SK-N-SH (cell line): ENCODE data around the gene COL9A3. TPM values are rescaled to one million over a fixed set of nuclear protein-coding genes. Genes with fewer than 3 reads are reported as not detected.
A peak's percentile ranks its signal among the peaks of the same experiment; 100 is the strongest.

ENCODE experiments used
- CTCF ChIA-PET: fragments of 300-600, 350-600 bp; formaldehyde crosslinking; extraction: SDS; loops from one replicate; lab custom pipeline; 2021; lab: Yijun Ruan, JAX
- POLR2A ChIA-PET: fragments of 350-600 bp; sonication (Branson Sonifier 250); formaldehyde crosslinking; extraction: SDS; loops from one replicate; lab custom pipeline; 2020; ENCODE audit warnings: antibody characterized with exemption, inconsistent platforms; lab: Yijun Ruan, JAX
- DNase-seq: peaks from one replicate; pipeline ENCODE4 v3.0.0; 2012
- H2AFZ ChIP-seq: fragments of 200-600 bp; sonication (generic); 2 replicates; pipeline ENCODE4 v1.8.1; 2016; ENCODE audit warnings: antibody characterized with exemption, mild to moderate bottlenecking, low read depth
- H3F3A ChIP-seq: fragments of 200-600 bp; sonication (generic); replicated peaks from 2 replicates; pipeline ENCODE3; 2016; ENCODE audit warnings: antibody characterized with exemption, mild to moderate bottlenecking; ENCODE audit not compliant: insufficient read depth
- H3K27ac ChIP-seq, 2 experiments: fragments of 200-500 bp in 1 of 2; fragments of 200-600 bp in 1 of 2; sonication (Bioruptor generic) in 1 of 2; sonication (generic), shearing (Covaris generic) in 1 of 2; 2 replicates each; pipeline versions ENCODE4 v1.5.1 to v1.6.1; 2014 to 2016; ENCODE audit warnings: low read depth in 2 of 2, inconsistent platforms in 1 of 2, low read length in 1 of 2, mild to moderate bottlenecking in 1 of 2, mixed read lengths in 1 of 2
- H3K27me3 ChIP-seq: fragments of 200-600 bp; sonication (generic), shearing (Covaris generic); 2 replicates; pipeline ENCODE4 v1.6.1; 2016; ENCODE audit warnings: mixed run types; ENCODE audit not compliant: insufficient read depth
- H3K36me3 ChIP-seq, 2 experiments: fragments of 200-500 bp in 1 of 2; fragments of 200-600 bp in 1 of 2; sonication (Bioruptor generic) in 1 of 2; sonication (generic) in 1 of 2; replicated peaks in 1 of 2; 2 replicates each; pipeline versions ENCODE3 to v1.5.1; 2014 to 2016; ENCODE audit warnings: low read length in 1 of 2, mild to moderate bottlenecking in 1 of 2; ENCODE audit not compliant: insufficient read depth in 2 of 2, control insufficient read depth in 1 of 2
- H3K4me1 ChIP-seq, 2 experiments: fragments of 200-500 bp in 1 of 2; fragments of 200-600 bp in 1 of 2; sonication (Bioruptor generic) in 1 of 2; sonication (generic), shearing (Covaris generic) in 1 of 2; 2 replicates each; pipeline versions ENCODE4 v1.5.1 to v1.6.1; 2014 to 2016; ENCODE audit warnings: low read depth in 1 of 2, low read length in 1 of 2, mixed run types in 1 of 2; ENCODE audit not compliant: insufficient read depth in 2 of 2, control insufficient read depth in 1 of 2
- H3K4me2 ChIP-seq: fragments of 200-600 bp; sonication (generic), shearing (Covaris generic); 2 replicates; pipeline ENCODE4 v1.6.1; 2017; ENCODE audit warnings: mixed run types
- H3K4me3 ChIP-seq, 2 experiments: fragments of 200-500 bp in 1 of 2; fragments of 200-600 bp in 1 of 2; sonication (Bioruptor generic) in 1 of 2; sonication (generic), shearing (Covaris generic) in 1 of 2; 2 replicates each; pipeline versions ENCODE4 v1.5.1 to v1.8.1; 2014 to 2016; ENCODE audit warnings: low read depth in 2 of 2, inconsistent platforms in 1 of 2, low read length in 1 of 2, mild to moderate bottlenecking in 1 of 2, mixed read lengths in 1 of 2, moderate library complexity in 1 of 2
- H3K79me2 ChIP-seq: fragments of 200-600 bp; sonication (generic); 2 replicates; pipeline ENCODE4 v1.8.1; 2017; ENCODE audit warnings: mild to moderate bottlenecking; ENCODE audit not compliant: insufficient read depth
- H3K9ac ChIP-seq: fragments of 200-600 bp; sonication (generic); 2 replicates; pipeline ENCODE4 v1.6.1; 2017; ENCODE audit warnings: mixed run types
- H3K9me2 ChIP-seq: fragments of 200-600 bp; sonication (generic); 2 replicates; pipeline ENCODE4 v1.6.1; 2017; ENCODE audit warnings: mixed run types
- H3K9me3 ChIP-seq: fragments of 200-600 bp; sonication (generic); 2 replicates; pipeline ENCODE4 v1.6.1; 2017; ENCODE audit warnings: mixed run types, mild to moderate bottlenecking, moderate library complexity
- H4K20me1 ChIP-seq: fragments of 200-600 bp; sonication (generic); 2 replicates; pipeline ENCODE4 v1.6.1; 2017; ENCODE audit warnings: mild to moderate bottlenecking, mixed run types; ENCODE audit not compliant: insufficient read depth
- CHD2 ChIP-seq: fragments of 150-350 bp; IDR thresholded peaks from 2 replicates; pipeline ENCODE4 v1.6.1; 2018; ENCODE audit warnings: low read length; ENCODE audit not compliant: partially characterized antibody
- ELF1 ChIP-seq: IDR thresholded peaks from 2 replicates; pipeline ENCODE4 v1.4.0; 2012
- EP300 ChIP-seq, 2 experiments: IDR thresholded peaks; 2 replicates each; pipeline versions ENCODE4 v1.4.0 to v1.6.1; 2012; ENCODE audit warnings: borderline replicate concordance in 1 of 2, low read depth in 1 of 2, low read length in 1 of 2
- EZH2phosphoT487 ChIP-seq: fragments of 200-600 bp; sonication (generic); IDR thresholded peaks from 2 replicates; pipeline ENCODE4 v1.6.1; 2017; ENCODE audit warnings: low read depth, mixed run types, mild to moderate bottlenecking, antibody characterized with exemption, moderate library complexity, borderline replicate concordance
- FOXM1 ChIP-seq: IDR thresholded peaks from 2 replicates; pipeline ENCODE4 v1.4.0; 2012; ENCODE audit warnings: low read depth, mild to moderate bottlenecking
- JUND ChIP-seq: IDR thresholded peaks from 2 replicates; pipeline ENCODE4 v1.4.0; 2012
- MXI1 ChIP-seq: IDR thresholded peaks from 2 replicates; pipeline ENCODE4 v1.6.1; 2012; ENCODE audit warnings: mild to moderate bottlenecking, low read depth, low read length, improper control_type of control experiment
- NRF1 ChIP-seq: IDR thresholded peaks from 2 replicates; pipeline ENCODE4 v1.6.1; 2012; ENCODE audit warnings: low read depth, mild to moderate bottlenecking, low read length
- RCOR1 ChIP-seq: fragments of 150-350 bp; IDR thresholded peaks from 2 replicates; pipeline ENCODE4 v1.6.1; 2017; ENCODE audit warnings: antibody characterized with exemption, low read length
- RFX5 ChIP-seq: IDR thresholded peaks from 2 replicates; pipeline ENCODE4 v1.6.1; 2012; ENCODE audit warnings: mild to moderate bottlenecking, improper control_type of control experiment, low read length
- TAF1 ChIP-seq: IDR thresholded peaks from 2 replicates; pipeline ENCODE4 v1.6.1; 2012; ENCODE audit warnings: low read depth, mild to moderate bottlenecking, low read length, moderate library complexity, borderline replicate concordance
- TEAD4 ChIP-seq: IDR thresholded peaks from 2 replicates; pipeline ENCODE4 v1.4.0; 2012; ENCODE audit warnings: mild to moderate bottlenecking, borderline replicate concordance; ENCODE audit not compliant: insufficient read depth
- WGBS: methylation state at CpG from one replicate; pipeline ENCODE4 v1.1.6; 2017; ENCODE audit warnings: low lambda C conversion rate; 5-methylcytosine and 5-hydroxymethylcytosine counted together
- polyA plus RNA-seq, 3 experiments: library from polyadenylated mRNA; depleted of rRNA; stranded (reverse); fragments of >200 nt; gene quantifications; 2 replicates each; pipeline ENCODE4 v1.2.3, GENCODE V29; 2012
- TF ChIP-seq, protein P1 (sequence below): fragments of 150-350 bp; IDR thresholded peaks from 2 replicates; pipeline ENCODE4 v1.6.1; 2017; ENCODE audit warnings: antibody characterized with exemption, low read length, low read depth, borderline replicate concordance
- TF ChIP-seq, protein P2 (sequence below): IDR thresholded peaks from 2 replicates; pipeline ENCODE4; 2012
- TF ChIP-seq, protein P3 (sequence below): IDR thresholded peaks from 2 replicates; pipeline ENCODE4 v1.4.0; 2012; ENCODE audit warnings: low read depth, borderline replicate concordance
- TF ChIP-seq, protein P4 (sequence below): IDR thresholded peaks from 2 replicates; pipeline ENCODE4 v1.4.0; 2012; ENCODE audit warnings: low read depth
- TF ChIP-seq, protein P5 (sequence below): IDR thresholded peaks from 2 replicates; pipeline ENCODE4 v1.4.0; 2012; ENCODE audit warnings: low read depth, borderline replicate concordance

COL9A3 gene
- polyA plus RNA-seq, 1 of the 3 experiments (the other 2 are of a cell fraction) = 2.5 TPM

DNA sequence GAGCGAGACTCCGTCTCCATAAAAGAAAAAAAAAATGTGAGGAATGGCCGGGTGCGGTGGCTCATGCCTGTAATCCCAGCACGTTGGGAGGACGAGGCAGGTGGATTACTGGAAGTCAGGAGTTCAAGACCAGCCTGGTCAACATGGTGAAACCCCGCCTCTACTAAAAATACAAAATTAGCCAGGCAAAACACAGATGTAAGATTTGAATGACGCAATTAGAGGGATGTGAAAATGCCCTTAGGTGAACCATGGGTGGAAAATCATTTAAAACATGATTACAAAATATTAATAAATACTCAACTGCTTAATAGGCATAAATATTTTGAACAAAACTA is 20.9 kb downstream of the COL9A3 start:
- Histone ChIP-seq H3K4me2 (no peak overlapping the region), H3F3A (no peaks in the 10 kb centered on the region), H2AFZ (no peak overlapping the region), H3K27ac (no peak overlapping the region; a peak in 1 of 4 replicates), H3K79me2 (no peaks in the 10 kb centered on the region), H3K9me2 (no peaks in the 10 kb centered on the region), H3K9ac (no peak overlapping the region), H3K9me3 (no peaks in the 10 kb centered on the region), H3K27me3 (no peaks in the 10 kb centered on the region), H3K4me3 (no peak overlapping the region), H3K36me3 (peaks cover 2 to 4% of the 10 kb centered on the region in 2 experiments), H3K4me1 (peaks cover 0 to 12% of the 10 kb centered on the region in 2 experiments; a peak in 1 of 4 replicates), H4K20me1 (no peaks in the 10 kb centered on the region)
- TF ChIP-seq MXI1 (no peak), FOXM1 (no peak), TAF1 (no peak), NRF1 (no peak)
- TF ChIP-seq, protein P1, sequence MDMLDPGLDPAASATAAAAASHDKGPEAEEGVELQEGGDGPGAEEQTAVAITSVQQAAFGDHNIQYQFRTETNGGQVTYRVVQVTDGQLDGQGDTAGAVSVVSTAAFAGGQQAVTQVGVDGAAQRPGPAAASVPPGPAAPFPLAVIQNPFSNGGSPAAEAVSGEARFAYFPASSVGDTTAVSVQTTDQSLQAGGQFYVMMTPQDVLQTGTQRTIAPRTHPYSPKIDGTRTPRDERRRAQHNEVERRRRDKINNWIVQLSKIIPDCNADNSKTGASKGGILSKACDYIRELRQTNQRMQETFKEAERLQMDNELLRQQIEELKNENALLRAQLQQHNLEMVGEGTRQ = no peak
- TF ChIP-seq, protein P2, sequence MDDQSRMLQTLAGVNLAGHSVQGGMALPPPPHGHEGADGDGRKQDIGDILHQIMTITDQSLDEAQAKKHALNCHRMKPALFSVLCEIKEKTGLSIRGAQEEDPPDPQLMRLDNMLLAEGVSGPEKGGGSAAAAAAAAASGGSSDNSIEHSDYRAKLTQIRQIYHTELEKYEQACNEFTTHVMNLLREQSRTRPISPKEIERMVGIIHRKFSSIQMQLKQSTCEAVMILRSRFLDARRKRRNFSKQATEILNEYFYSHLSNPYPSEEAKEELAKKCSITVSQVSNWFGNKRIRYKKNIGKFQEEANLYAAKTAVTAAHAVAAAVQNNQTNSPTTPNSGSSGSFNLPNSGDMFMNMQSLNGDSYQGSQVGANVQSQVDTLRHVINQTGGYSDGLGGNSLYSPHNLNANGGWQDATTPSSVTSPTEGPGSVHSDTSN = no peak
- 86% methylated on average over 8 of the region's 8 CpGs for WGBS
- no peak for DNase-seq
- ChIA-PET CTCF (interaction anchor here (3.1 kb wide), 1 partner anchor 9 kb away, joined by 10 read pairs; no protein-coding TSS in a partner anchor), POLR2A (no interaction called here)

DNA sequence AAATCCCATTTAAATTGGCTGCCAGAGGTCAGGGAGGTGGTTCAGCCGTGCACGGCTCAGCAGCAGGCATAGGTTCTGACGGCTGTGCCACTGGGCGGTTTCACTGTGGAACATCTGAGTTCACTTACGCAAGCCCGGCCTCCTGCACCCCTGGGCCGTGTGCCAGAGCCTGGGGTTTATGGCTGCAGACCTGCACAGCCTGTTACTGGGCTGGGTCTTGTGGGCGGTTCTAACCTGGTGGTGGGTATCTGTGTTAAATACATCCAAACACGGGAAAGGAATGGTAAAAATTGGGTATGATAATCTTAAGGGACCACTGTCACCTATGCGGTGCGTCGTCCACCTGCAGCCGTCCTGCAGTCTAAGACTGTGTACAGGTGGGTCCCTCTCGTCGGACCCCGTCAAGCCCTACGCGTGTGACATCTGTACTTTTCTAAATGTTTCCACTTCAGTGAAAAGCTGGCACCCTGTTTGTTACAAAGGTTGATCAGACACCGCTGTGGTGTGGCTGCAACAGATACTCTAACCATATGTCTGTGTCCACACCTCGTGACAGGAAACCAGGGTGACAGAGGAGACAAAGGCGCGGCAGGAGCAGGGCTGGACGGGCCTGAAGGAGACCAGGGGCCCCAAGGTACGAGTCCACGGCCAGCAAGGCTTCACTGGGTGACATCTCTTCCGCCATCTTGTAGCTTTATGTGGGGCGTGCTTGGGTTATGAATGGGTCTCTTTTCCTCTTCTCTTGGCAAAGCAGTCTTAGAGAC is 21.5 kb downstream of the COL9A3 start:
- H3K27me3 ChIP-seq = no peaks in the 10 kb centered on the region

More for the DNA sequence above, 21.5 kb downstream of the COL9A3 start:
- no peak overlapping the region for H3K4me2 ChIP-seq
- peak overlapping the region in 1 of 2 experiments; percentile 35; a peak in 1 of 4 replicates for H3K27ac ChIP-seq
- WGBS = 68% methylated on average over 27 of the region's 27 CpGs
- no peak overlapping the region for H2AFZ ChIP-seq
- H3K4me1 ChIP-seq = peaks cover 0 to 8% of the 10 kb centered on the region in 2 experiments; a peak in 1 of 4 replicates
- peaks cover 2 to 4% of the 10 kb centered on the region in 2 experiments for H3K36me3 ChIP-seq
- no peaks in the 10 kb centered on the region for H3F3A ChIP-seq
- H3K79me2 ChIP-seq = no peaks in the 10 kb centered on the region
- TF ChIP-seq EP300 (IDR thresholded peaks at IDR 0.05; ENCODE audit: borderline replicate concordance in 1 of 2, low read depth in 1 of 2, low read length in 1 of 2) = 0 out of 4 replicates have a peak, but pooled peaks of 1 of the 2 experiments have one; percentile 18
- TF ChIP-seq, protein P3, sequence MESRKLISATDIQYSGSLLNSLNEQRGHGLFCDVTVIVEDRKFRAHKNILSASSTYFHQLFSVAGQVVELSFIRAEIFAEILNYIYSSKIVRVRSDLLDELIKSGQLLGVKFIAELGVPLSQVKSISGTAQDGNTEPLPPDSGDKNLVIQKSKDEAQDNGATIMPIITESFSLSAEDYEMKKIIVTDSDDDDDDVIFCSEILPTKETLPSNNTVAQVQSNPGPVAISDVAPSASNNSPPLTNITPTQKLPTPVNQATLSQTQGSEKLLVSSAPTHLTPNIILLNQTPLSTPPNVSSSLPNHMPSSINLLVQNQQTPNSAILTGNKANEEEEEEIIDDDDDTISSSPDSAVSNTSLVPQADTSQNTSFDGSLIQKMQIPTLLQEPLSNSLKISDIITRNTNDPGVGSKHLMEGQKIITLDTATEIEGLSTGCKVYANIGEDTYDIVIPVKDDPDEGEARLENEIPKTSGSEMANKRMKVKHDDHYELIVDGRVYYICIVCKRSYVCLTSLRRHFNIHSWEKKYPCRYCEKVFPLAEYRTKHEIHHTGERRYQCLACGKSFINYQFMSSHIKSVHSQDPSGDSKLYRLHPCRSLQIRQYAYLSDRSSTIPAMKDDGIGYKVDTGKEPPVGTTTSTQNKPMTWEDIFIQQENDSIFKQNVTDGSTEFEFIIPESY = no peak
- TF ChIP-seq, protein P4, sequence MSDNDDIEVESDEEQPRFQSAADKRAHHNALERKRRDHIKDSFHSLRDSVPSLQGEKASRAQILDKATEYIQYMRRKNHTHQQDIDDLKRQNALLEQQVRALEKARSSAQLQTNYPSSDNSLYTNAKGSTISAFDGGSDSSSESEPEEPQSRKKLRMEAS = no peak
- TF ChIP-seq JUND = no peak
- no peak for TF ChIP-seq RFX5
- peak; percentile 42; the same call in 1 of the 2 replicates for TF ChIP-seq RCOR1
- no peak for TF ChIP-seq FOXM1
- TF ChIP-seq ELF1 = no peak
- TF ChIP-seq CHD2 = peak; percentile 43
- no peak for TF ChIP-seq TAF1
- no peak for TF ChIP-seq EZH2phosphoT487
- no peak for TF ChIP-seq TEAD4
- TF ChIP-seq, protein P5, sequence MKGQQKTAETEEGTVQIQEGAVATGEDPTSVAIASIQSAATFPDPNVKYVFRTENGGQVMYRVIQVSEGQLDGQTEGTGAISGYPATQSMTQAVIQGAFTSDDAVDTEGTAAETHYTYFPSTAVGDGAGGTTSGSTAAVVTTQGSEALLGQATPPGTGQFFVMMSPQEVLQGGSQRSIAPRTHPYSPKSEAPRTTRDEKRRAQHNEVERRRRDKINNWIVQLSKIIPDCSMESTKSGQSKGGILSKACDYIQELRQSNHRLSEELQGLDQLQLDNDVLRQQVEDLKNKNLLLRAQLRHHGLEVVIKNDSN = no peak
- no peaks in the 10 kb centered on the region for H3K9me3 ChIP-seq
- H3K9me2 ChIP-seq = no peaks in the 10 kb centered on the region
- H4K20me1 ChIP-seq = no peaks in the 10 kb centered on the region
- DNase-seq = peak; percentile 92
- no peak overlapping the region for H3K9ac ChIP-seq
- CTCF ChIA-PET = interaction anchor here (0.6 to 3.1 kb wide), 5 partner anchors 9 to 338 kb away, joined by 3 to 10 read pairs (median 3); no protein-coding TSS in a partner anchor
- POLR2A ChIA-PET = no interaction called here
- no peak overlapping the region for H3K4me3 ChIP-seq
